ENCODE data around the gene COL1A1. TPM values are rescaled to one million over a fixed set of nuclear protein-coding genes. Genes with fewer than 3 reads are reported as not detected.

The COL1A1 gene
- total and polyA plus RNA-seq, 2 of the 13 experiments (the other 11 are each of a cell fraction or from before 2014, with no cell fraction given): 0.05 TPM; not detected in 1

DNA sequence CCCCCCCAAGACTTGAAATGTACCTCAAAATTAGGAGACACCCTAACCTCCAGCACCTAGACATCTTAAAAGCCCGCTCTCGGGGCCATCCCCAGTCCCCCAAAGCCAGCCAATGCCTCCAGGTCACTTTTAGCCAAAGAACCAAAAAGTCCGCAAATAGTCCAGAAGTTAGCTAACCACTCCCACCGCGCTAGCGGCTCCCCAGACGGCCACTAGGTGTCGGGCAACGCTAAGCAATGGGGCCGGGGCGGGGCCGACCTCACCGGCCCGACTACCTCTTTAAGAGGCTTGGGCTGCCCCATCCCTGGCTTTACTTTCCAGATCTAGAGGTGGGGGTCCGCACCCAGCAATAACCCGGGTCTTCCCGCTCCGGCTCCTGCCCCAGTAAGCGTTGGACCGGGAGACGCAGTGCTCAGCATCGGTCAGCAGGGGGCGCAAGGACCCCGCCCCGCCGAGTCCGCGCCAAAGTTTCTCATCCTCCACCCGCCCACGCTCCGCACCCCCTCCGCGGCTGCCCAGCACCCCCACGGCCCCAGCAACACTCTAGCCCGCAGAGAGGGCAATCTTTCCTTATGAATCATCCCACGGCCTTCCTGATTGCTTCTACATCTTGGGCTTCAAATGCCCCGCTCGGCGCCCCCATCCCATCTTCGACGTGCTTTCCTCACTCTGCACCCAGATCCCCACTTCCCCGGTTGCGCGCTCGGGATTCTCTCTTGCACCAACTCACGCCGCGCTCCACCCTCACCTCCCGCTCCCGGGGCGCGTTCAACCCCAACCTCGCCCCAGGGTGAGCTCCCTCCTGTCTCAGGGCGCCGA, 765 bp downstream of the COL1A1 start (continued):
- TF ChIP-seq ZNF891 (CRISPR knock-in tag; IDR thresholded peaks at IDR 0.05): peak; percentile 68; the same call in 1 of the 2 replicates
- no peak for TF ChIP-seq SYNCRIP (IDR thresholded peaks at IDR 0.05; ENCODE audit: insufficient read depth, low read depth, low read length)
- TF ChIP-seq, protein P1, sequence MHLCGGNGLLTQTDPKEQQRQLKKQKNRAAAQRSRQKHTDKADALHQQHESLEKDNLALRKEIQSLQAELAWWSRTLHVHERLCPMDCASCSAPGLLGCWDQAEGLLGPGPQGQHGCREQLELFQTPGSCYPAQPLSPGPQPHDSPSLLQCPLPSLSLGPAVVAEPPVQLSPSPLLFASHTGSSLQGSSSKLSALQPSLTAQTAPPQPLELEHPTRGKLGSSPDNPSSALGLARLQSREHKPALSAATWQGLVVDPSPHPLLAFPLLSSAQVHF (CRISPR knock-in tag; IDR thresholded peaks at IDR 0.05): no peak
- 0 out of 2 replicates have a peak, but pooled peaks have one; percentile 29 for TF ChIP-seq ZNF792 (CRISPR knock-in tag; IDR thresholded peaks at IDR 0.05)
- no peak for TF ChIP-seq ZNF720 (CRISPR knock-in tag; IDR thresholded peaks at IDR 0.05)
- TF ChIP-seq, protein P2, sequence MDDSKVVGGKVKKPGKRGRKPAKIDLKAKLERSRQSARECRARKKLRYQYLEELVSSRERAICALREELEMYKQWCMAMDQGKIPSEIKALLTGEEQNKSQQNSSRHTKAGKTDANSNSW (CRISPR knock-in tag; IDR thresholded peaks at IDR 0.05; ENCODE audit: borderline replicate concordance): no peak
- no peak; the same call in 1 of the 2 replicates for TF ChIP-seq ZNF777 (CRISPR knock-in tag; IDR thresholded peaks at IDR 0.05)
- TF ChIP-seq, protein P3, sequence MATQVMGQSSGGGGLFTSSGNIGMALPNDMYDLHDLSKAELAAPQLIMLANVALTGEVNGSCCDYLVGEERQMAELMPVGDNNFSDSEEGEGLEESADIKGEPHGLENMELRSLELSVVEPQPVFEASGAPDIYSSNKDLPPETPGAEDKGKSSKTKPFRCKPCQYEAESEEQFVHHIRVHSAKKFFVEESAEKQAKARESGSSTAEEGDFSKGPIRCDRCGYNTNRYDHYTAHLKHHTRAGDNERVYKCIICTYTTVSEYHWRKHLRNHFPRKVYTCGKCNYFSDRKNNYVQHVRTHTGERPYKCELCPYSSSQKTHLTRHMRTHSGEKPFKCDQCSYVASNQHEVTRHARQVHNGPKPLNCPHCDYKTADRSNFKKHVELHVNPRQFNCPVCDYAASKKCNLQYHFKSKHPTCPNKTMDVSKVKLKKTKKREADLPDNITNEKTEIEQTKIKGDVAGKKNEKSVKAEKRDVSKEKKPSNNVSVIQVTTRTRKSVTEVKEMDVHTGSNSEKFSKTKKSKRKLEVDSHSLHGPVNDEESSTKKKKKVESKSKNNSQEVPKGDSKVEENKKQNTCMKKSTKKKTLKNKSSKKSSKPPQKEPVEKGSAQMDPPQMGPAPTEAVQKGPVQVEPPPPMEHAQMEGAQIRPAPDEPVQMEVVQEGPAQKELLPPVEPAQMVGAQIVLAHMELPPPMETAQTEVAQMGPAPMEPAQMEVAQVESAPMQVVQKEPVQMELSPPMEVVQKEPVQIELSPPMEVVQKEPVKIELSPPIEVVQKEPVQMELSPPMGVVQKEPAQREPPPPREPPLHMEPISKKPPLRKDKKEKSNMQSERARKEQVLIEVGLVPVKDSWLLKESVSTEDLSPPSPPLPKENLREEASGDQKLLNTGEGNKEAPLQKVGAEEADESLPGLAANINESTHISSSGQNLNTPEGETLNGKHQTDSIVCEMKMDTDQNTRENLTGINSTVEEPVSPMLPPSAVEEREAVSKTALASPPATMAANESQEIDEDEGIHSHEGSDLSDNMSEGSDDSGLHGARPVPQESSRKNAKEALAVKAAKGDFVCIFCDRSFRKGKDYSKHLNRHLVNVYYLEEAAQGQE (IDR thresholded peaks at IDR 0.05; ENCODE audit: borderline replicate concordance in 1 of 2, low read depth in 1 of 2, low read length in 2 of 2): no peak
- TF ChIP-seq HOXA5 (CRISPR knock-in tag; IDR thresholded peaks at IDR 0.05): peak; percentile 39; the same call in 1 of the 2 replicates
- TF ChIP-seq KLF11 (CRISPR knock-in tag; IDR thresholded peaks at IDR 0.05): no peak
- no peak for TF ChIP-seq ZNF24 (IDR thresholded peaks at IDR 0.05)
- TF ChIP-seq MAFK (conservative IDR thresholded peaks at IDR 0.05 in 1 of 2, IDR thresholded peaks at IDR 0.05 in 1 of 2; ENCODE audit: low read length in 2 of 2): no peak
- no peak for TF ChIP-seq ZNF564 (CRISPR knock-in tag; IDR thresholded peaks at IDR 0.05)
- no peak for TF ChIP-seq MTF1 (CRISPR knock-in tag; IDR thresholded peaks at IDR 0.05)
- TF ChIP-seq GATAD2A (CRISPR knock-in tag; IDR thresholded peaks at IDR 0.05): peak; percentile 30; the same call in 1 of the 2 replicates
- peak; percentile 70; the same call in 1 of the 2 replicates for TF ChIP-seq MTF2 (CRISPR knock-in tag; IDR thresholded peaks at IDR 0.05; ENCODE audit: borderline replicate concordance)
- no peak for TF ChIP-seq ZNF7 (CRISPR knock-in tag; IDR thresholded peaks at IDR 0.05)
- no peak for TF ChIP-seq ZNF510 (CRISPR knock-in tag; IDR thresholded peaks at IDR 0.05; ENCODE audit: low read depth)
- no peak for TF ChIP-seq ZSCAN22 (CRISPR knock-in tag; IDR thresholded peaks at IDR 0.05)
- TF ChIP-seq KDM5A (IDR thresholded peaks at IDR 0.05; ENCODE audit: borderline replicate concordance, low read length): peak; percentile 50; the same call in 1 of the 2 replicates
- no peak for TF ChIP-seq ZC3H4 (CRISPR knock-in tag; IDR thresholded peaks at IDR 0.05; ENCODE audit: borderline replicate concordance)
- no peak for TF ChIP-seq TCF7 (IDR thresholded peaks at IDR 0.05; ENCODE audit: low read depth)
- no peak for TF ChIP-seq JUN (CRISPR knock-in tag; IDR thresholded peaks at IDR 0.05)
- TF ChIP-seq ZNF121 (CRISPR knock-in tag; IDR thresholded peaks at IDR 0.05): no peak
- TF ChIP-seq MLLT10 (CRISPR knock-in tag; IDR thresholded peaks at IDR 0.05): no peak
- no peak for TF ChIP-seq STAT5B (CRISPR knock-in tag; IDR thresholded peaks at IDR 0.05)
- TF ChIP-seq YY1 (IDR thresholded peaks at IDR 0.05; ENCODE audit: insufficient read depth, insufficient replicate concordance, low read depth, low read length): peak; percentile 45
- TF ChIP-seq ZFP82 (CRISPR knock-in tag; IDR thresholded peaks at IDR 0.05; ENCODE audit: borderline replicate concordance): no peak
- peak; percentile 58; the same call in 1 of the 2 replicates for TF ChIP-seq SP4 (CRISPR knock-in tag; IDR thresholded peaks at IDR 0.05)
